ENCODE data around the gene WDR82.

GRCh38 chr3:52238193-52238760, 40.2 kb downstream of the WDR82 start:
- TF ChIP-seq CTCF (conservative IDR thresholded peaks at IDR 0.05; ENCODE audit: low read length): no peak
- no peak for TF ChIP-seq EZH2phosphoT487 (IDR thresholded peaks at IDR 0.05; ENCODE audit: borderline replicate concordance)
